Sigmoid colon (tissue), 7 donors: ENCODE data around the gene HTR1B. TPM values are rescaled to one million over a fixed set of nuclear protein-coding genes. Genes with fewer than 3 reads are reported as not detected.

ENCODE experiments used
- DNase-seq: peaks from one replicate; pipeline ENCODE4 v3.0.0-alpha.2; 2019
- H3K27ac ChIP-seq, 4 donors: fragments of 200-600 bp; sonication (generic); one replicate each; pipeline ENCODE4 v1.5.1; 2016 to 2019; ENCODE audit warnings: mild to moderate bottlenecking in 1 of 4
- H3K27me3 ChIP-seq, 3 donors: fragments of 200-600 bp; sonication (generic); one replicate each; pipeline ENCODE4 v1.5.1; 2019; ENCODE audit warnings: mild to moderate bottlenecking in 1 of 3
- H3K36me3 ChIP-seq, 4 donors: fragments of 200-600 bp; sonication (generic); one replicate each; pipeline ENCODE4 v1.5.1; 2016 to 2019
- H3K4me1 ChIP-seq, 4 donors: fragments of 200-600 bp; sonication (generic); one replicate each; pipeline ENCODE4 v1.5.1; 2017 to 2019
- H3K4me3 ChIP-seq, 4 donors: fragments of 200-600 bp; sonication (generic); one replicate each; pipeline ENCODE4 v1.5.1; 2017 to 2019; ENCODE audit warnings: mild to moderate bottlenecking in 2 of 4, moderate library complexity in 1 of 4
- H3K9me3 ChIP-seq, 4 donors: fragments of 200-600 bp in 3 of 4; sonication (generic) in 3 of 4; one replicate each; pipeline versions ENCODE4 v1.5.1 to v1.6.1; 2013 to 2019
- CTCF ChIP-seq, 4 experiments: fragments of 450-650 bp in 3 of 4; fragments of 200-600 bp in 1 of 4; IDR thresholded peaks; one replicate each; pipeline ENCODE4 v1.5.1; 2016 to 2019; ENCODE audit warnings: antibody characterized with exemption in 4 of 4, mild to moderate bottlenecking in 3 of 4, moderate library complexity in 2 of 4
- EP300 ChIP-seq, 4 donors: sonication (generic); formaldehyde crosslinking; IDR thresholded peaks; one replicate each; pipeline ENCODE4 v1.6.1; 2017; ENCODE audit warnings: antibody characterized with exemption in 4 of 4
- POLR2A ChIP-seq, 2 donors: fragments of 450-650 bp; IDR thresholded peaks; one replicate each; pipeline ENCODE4 v1.6.1; 2016; ENCODE audit warnings: antibody characterized with exemption in 2 of 2, mild to moderate bottlenecking in 2 of 2, moderate library complexity in 2 of 2
- POLR2AphosphoS5 ChIP-seq, 4 donors: sonication (generic); formaldehyde crosslinking; IDR thresholded peaks; one replicate each; pipeline ENCODE4 v1.6.1; 2017; ENCODE audit warnings: antibody characterized with exemption in 4 of 4
- WGBS, 2 donors: extraction: QIAGEN DNeasy Blood & Tissue Kit; methylation state at CpG; one replicate each; pipeline ENCODE4 v1.1.7; 2013; 5-methylcytosine and 5-hydroxymethylcytosine counted together
- intact Hi-C: fragments of 100-400 bp; cut with DNase I; formaldehyde crosslinking; loops from one replicate; pipeline ENCODE4 v1.15.1; 2023
- polyA plus RNA-seq, 3 donors: library from polyadenylated mRNA; stranded (reverse); fragments of 200-250 nt; gene quantifications; one replicate each; pipeline ENCODE4 v1.2.3, GENCODE V29; 2013
- total RNA-seq, 4 donors: library from RNA; depleted of rRNA; stranded (reverse); fragments of >200 nt; gene quantifications; one replicate each; pipeline ENCODE4 v1.1.0, GENCODE V29; 2016
- donor health status: healthy with polysubstance abuse.
- donor health status: Bipolar disorder and iron deficiency.
- donor health status: healthy.

Gene HTR1B
- total and polyA plus RNA-seq, 7 donors: 0.04 to 0.68 TPM; not detected in 5

- TF ChIP-seq CTCF (IDR thresholded peaks at IDR 0.05): no peak
- TF ChIP-seq POLR2A (IDR thresholded peaks at IDR 0.05): no peak
- TF ChIP-seq POLR2AphosphoS5 (IDR thresholded peaks at IDR 0.05): no peak
- TF ChIP-seq EP300 (IDR thresholded peaks at IDR 0.05): no peak
- 7 to 18% methylated on average over 8 of the region's 8 CpGs for WGBS, 2 donors
- H3K27ac ChIP-seq: peak overlapping the region in 1 of 4 donors; percentile 76
- intact Hi-C loops: no loop called here
- peaks cover 12 to 63% (median 29%) of the 10 kb centered on the region in 3 donors for H3K27me3 ChIP-seq
- H3K9me3 ChIP-seq: peaks cover 0 to 3% (median 0%) of the 10 kb centered on the region in 4 donors
- H3K36me3 ChIP-seq: no peaks in the 10 kb centered on the region
- H3K4me3 ChIP-seq: peak overlapping the region in 3 of 4 donors; percentile 26 to 36 (median 34)
- peak; percentile 50 for DNase-seq
- peaks cover 0 to 32% (median 26%) of the 10 kb centered on the region in 4 donors for H3K4me1 ChIP-seq
Measured at GRCh38 chr6:77464495-77464867, 1.2 kb upstream of the HTR1B start.

GRCh38 chr6:77463861-77464494, 687 bp upstream of the HTR1B start:
- 2% methylated on average over 53 of the region's 53 CpGs for WGBS, 2 donors
- TF ChIP-seq POLR2AphosphoS5 (IDR thresholded peaks at IDR 0.05): no peak
- TF ChIP-seq POLR2A (IDR thresholded peaks at IDR 0.05): no peak
- no peak for TF ChIP-seq EP300 (IDR thresholded peaks at IDR 0.05)
- TF ChIP-seq CTCF (IDR thresholded peaks at IDR 0.05): no peak
- H3K4me1 ChIP-seq: peaks cover 0 to 32% (median 26%) of the 10 kb centered on the region in 4 donors
- H3K27me3 ChIP-seq: peaks cover 12 to 63% (median 29%) of the 10 kb centered on the region in 3 donors
- peak overlapping the region in 1 of 4 donors; percentile 76 for H3K27ac ChIP-seq
- no peaks in the 10 kb centered on the region for H3K36me3 ChIP-seq
- peak overlapping the region in 3 of 4 donors; percentile 26 to 36 (median 34) for H3K4me3 ChIP-seq
- H3K9me3 ChIP-seq: peaks cover 0 to 3% (median 0%) of the 10 kb centered on the region in 4 donors
- DNase-seq: peak; percentile 50
- intact Hi-C loops: no loop called here

GRCh38 chr6:77462359-77463307, 658 bp downstream of the HTR1B start:
- Histone ChIP-seq H3K27me3 (peaks cover 12 to 63% (median 29%) of the 10 kb centered on the region in 3 donors), H3K4me3 (peak overlapping the region in 3 of 4 donors; percentile 26 to 36 (median 34)), H3K27ac (peak overlapping the region in 1 of 4 donors; percentile 76), H3K4me1 (peaks cover 0 to 32% (median 26%) of the 10 kb centered on the region in 4 donors), H3K36me3 (no peaks in the 10 kb centered on the region), H3K9me3 (peaks cover 0 to 3% (median 0%) of the 10 kb centered on the region in 4 donors)
- intact Hi-C loops: no loop called here
- 7 to 22% methylated on average over 55 of the region's 55 CpGs for WGBS, 2 donors
- DNase-seq: peak; percentile 60
- TF ChIP-seq EP300 (IDR thresholded peaks at IDR 0.05) (no peak), POLR2AphosphoS5 (IDR thresholded peaks at IDR 0.05) (no peak)

- peaks cover 12 to 63% (median 29%) of the 10 kb centered on the region in 3 donors for H3K27me3 ChIP-seq
- no peaks in the 10 kb centered on the region for H3K9me3 ChIP-seq
- DNase-seq: no peak
- no peak overlapping the region for H3K27ac ChIP-seq
- intact Hi-C loops: no loop called here
- H3K4me3 ChIP-seq: no peak overlapping the region
- TF ChIP-seq EP300 (IDR thresholded peaks at IDR 0.05) (no peak), POLR2AphosphoS5 (IDR thresholded peaks at IDR 0.05) (no peak), CTCF (IDR thresholded peaks at IDR 0.05) (no peak), POLR2A (IDR thresholded peaks at IDR 0.05) (no peak)
- WGBS, 2 donors: 66 to 81% methylated on average over 8 of the region's 8 CpGs
- no peaks in the 10 kb centered on the region for H3K36me3 ChIP-seq
- peaks cover 0 to 28% (median 24%) of the 10 kb centered on the region in 4 donors for H3K4me1 ChIP-seq
Measured at GRCh38 chr6:77461796-77462195, 1.5 kb downstream of the HTR1B start.

- WGBS, 2 donors: 76 to 86% methylated on average over 1 of the region's 1 CpG
- H3K4me3 ChIP-seq: no peak overlapping the region
- no peak for DNase-seq
- no peaks in the 10 kb centered on the region for H3K36me3 ChIP-seq
- intact Hi-C loops: loop anchor here (10.0 kb wide), 1 partner anchor 1524 kb away; no protein-coding TSS in a partner anchor
- no peaks in the 10 kb centered on the region for H3K9me3 ChIP-seq
- peaks cover 0 to 11% (median 6%) of the 10 kb centered on the region in 4 donors for H3K4me1 ChIP-seq
- TF ChIP-seq CTCF (IDR thresholded peaks at IDR 0.05) (no peak), POLR2AphosphoS5 (IDR thresholded peaks at IDR 0.05) (no peak), EP300 (IDR thresholded peaks at IDR 0.05) (no peak), POLR2A (IDR thresholded peaks at IDR 0.05) (no peak)
- H3K27ac ChIP-seq: no peak overlapping the region
- peaks cover 5 to 39% (median 17%) of the 10 kb centered on the region in 3 donors for H3K27me3 ChIP-seq
Measured at GRCh38 chr6:77458421-77458820, 4.9 kb downstream of the HTR1B start.
